ENCODE measurements around the gene FAM200C. TPM values are rescaled to one million over a fixed set of nuclear protein-coding genes. Genes with fewer than 3 reads are reported as not detected.
A peak's percentile ranks its signal among the peaks of the same experiment; 100 is the strongest.

The FAM200C gene
- total and polyA plus RNA-seq, 9 of the 15 experiments (the other 6 are each of a cell fraction or from before 2014, with no cell fraction given): 1.3 to 7.0 (median 1.8) TPM

- no peak for TF ChIP-seq ZNF449 (CRISPR knock-in tag; IDR thresholded peaks at IDR 0.05)
- TF ChIP-seq ZBTB43 (CRISPR knock-in tag; IDR thresholded peaks at IDR 0.05): no peak
- TF ChIP-seq TEAD2 (tag; IDR thresholded peaks at IDR 0.05): no peak
These were observed 28.6 kb downstream of the FAM200C start (continued) for GRCh38 chr5:160371294-160371693.

- CTCF ChIA-PET (ENCODE audit: low intra/inter-chr PET ratio): no interaction called here
- Histone ChIP-seq H4K20me1 (replicated peaks; ENCODE audit: control insufficient read depth, insufficient read depth, low read length) (0 out of 2 replicates have a peak, but pooled peaks cover 6% of the 10 kb centered on the region), H3K4me2 (ENCODE audit: insufficient read depth, low read length) (peak overlapping the region; percentile 39; the same call in 1 of the 2 replicates), H3K36me3 (ENCODE audit: control insufficient read depth, insufficient read depth, low read length) (no peaks in the 10 kb centered on the region), H3K79me2 (ENCODE audit: control insufficient read depth, insufficient read depth, low read length) (no peaks in the 10 kb centered on the region), H3K27me3 (ENCODE audit: control insufficient read depth in 2 of 2, insufficient read depth in 2 of 2, low read length in 2 of 2) (peaks cover 34 to 37% of the 10 kb centered on the region in 2 experiments), H3K27ac (ENCODE audit: extremely low read depth, low read depth, low read length) (no peak overlapping the region), H3K9me1 (ENCODE audit: control insufficient read depth, insufficient read depth, low read length) (no peaks in the 10 kb centered on the region), H3K9me3 (replicated peaks; ENCODE audit: control insufficient read depth, insufficient read depth, low read depth, low read length) (no peaks in the 10 kb centered on the region), H3K9ac (ENCODE audit: insufficient read depth in 1 of 2, low read depth in 2 of 2, low read length in 2 of 2) (no peak overlapping the region), H3K4me3 (peak overlapping the region; percentile 31), H3K4me1 (replicated peaks in 1 of 2; ENCODE audit: control insufficient read depth in 2 of 2, insufficient read depth in 2 of 2, low read length in 2 of 2) (peaks cover 6% of the 10 kb centered on the region in 2 experiments; a peak in 4 of 5 replicates), H2AFZ (ENCODE audit: low read depth, low read length) (no peak overlapping the region; the same call in 1 of the 2 replicates)
- 11% methylated on average over 12 of the region's 12 CpGs for WGBS (ENCODE audit: insufficient coverage, low coverage, missing lambda C conversion rate)
- ATAC-seq (no peak), FAIRE-seq (no peak), DNase-seq (ENCODE audit: extremely low read depth in 1 of 4, low spot score in 3 of 4) (no peak)
- BruUV-seq (replicated peaks): no TSS peak
- in situ Hi-C loops (cut with MboI): no loop called here
- intact Hi-C loops (cut with micrococcal nuclease): loop anchor here (1.0 kb wide), 1 partner anchor 43 kb away; no protein-coding TSS in a partner anchor
- POLR2A ChIA-PET: interaction anchor here (0.6 to 0.7 kb wide), 2 partner anchors 175 to 871 kb away, joined by 3 read pairs; no protein-coding TSS in a partner anchor
- TF ChIP-seq USF1 (CRISPR knock-in tag; IDR thresholded peaks at IDR 0.05) (peak; percentile 0; the same call in 1 of the 2 replicates), ATF1 (CRISPR knock-in tag; IDR thresholded peaks at IDR 0.05) (no peak), ATF1 (tag; IDR thresholded peaks at IDR 0.05) (no peak), MEIS2 (IDR thresholded peaks at IDR 0.05; ENCODE audit: partially characterized antibody) (no peak), NFXL1 (CRISPR knock-in tag; IDR thresholded peaks at IDR 0.05) (no peak), EZH2 (IDR thresholded peaks at IDR 0.05; ENCODE audit: borderline replicate concordance, low read depth, low read length) (0 out of 2 replicates have a peak, but pooled peaks have one; percentile 75)
These were observed 29.2 kb downstream of the FAM200C start for GRCh38 chr5:160370713-160371034.

All from K562 (cell line).